Stimulated activated CD4-positive, alpha-beta T cell treated with anti-CD3 and anti-CD28 coated beads, Interleukin-1b, Interleukin-23, amount 100 ng/mL, for 24 hours (primary cell): Measurements from ENCODE around the gene SLC8A2.
"Not testable (repeated sequence)": the region's sequence is repeated elsewhere in the genome, so short reads cannot be mapped to it uniquely, and the experiment has no call there.

Experiments used
- DNase-seq, 4 experiments: peaks; one replicate each; pipeline ENCODE4 v3.0.0-alpha.2; 2020; ENCODE audit warnings: low read depth in 4 of 4, low spot score in 1 of 4

The SLC8A2 gene

GRCh38 chr19:47487551-47488515 is 16.1 kb upstream of the SLC8A2 start:
- no peak for DNase-seq

GRCh38 chr19:47486900-47487299 is 15.2 kb upstream of the SLC8A2 start:
- DNase-seq: no peak

GRCh38 chr19:47486220-47486619 is 14.5 kb upstream of the SLC8A2 start:
- not testable (repeated sequence) for DNase-seq

- no peak for DNase-seq
These were observed 13.5 kb upstream of the SLC8A2 start for GRCh38 chr19:47485210-47485609.

GRCh38 chr19:47483800-47484690 is 12.4 kb upstream of the SLC8A2 start, which contains the start of gene KPTN:
KPTN (minus strand) TSS chr19:47484219; CDS start chr19:47484160, 59 bp downstream.
- DNase-seq: peak; percentile 80 to 86 (median 84)

GRCh38 chr19:47483200-47483599 is 11.5 kb upstream of the SLC8A2 start:
- DNase-seq: no peak

- no peak for DNase-seq
These were observed 9.9 kb upstream of the SLC8A2 start for GRCh38 chr19:47481460-47482052.

- no peak for DNase-seq
These were observed 9.0 kb upstream of the SLC8A2 start for GRCh38 chr19:47480658-47481057.

GRCh38 chr19:47479701-47480503 is 8.2 kb upstream of the SLC8A2 start:
- no peak for DNase-seq

- DNase-seq: no peak
These were observed 4.8 kb upstream of the SLC8A2 start for GRCh38 chr19:47476438-47476972.

GRCh38 chr19:47475465-47475864 is 3.8 kb upstream of the SLC8A2 start:
- DNase-seq: no peak

GRCh38 chr19:47473336-47473735 is 1.6 kb upstream of the SLC8A2 start:
- DNase-seq: no peak

- DNase-seq: no peak
These were observed 336 bp downstream of the SLC8A2 start for GRCh38 chr19:47471381-47471732.

- DNase-seq: no peak
These were observed 1.1 kb downstream of the SLC8A2 start for GRCh38 chr19:47470447-47471195.

GRCh38 chr19:47469719-47470118 is 2.0 kb downstream of the SLC8A2 start:
- DNase-seq: no peak

- DNase-seq: no peak
These were observed 2.4 kb downstream of the SLC8A2 start for GRCh38 chr19:47469363-47469700.

GRCh38 chr19:47467914-47468313 is 3.8 kb downstream of the SLC8A2 start:
- DNase-seq: no peak

- DNase-seq: no peak
These were observed 5.7 kb downstream of the SLC8A2 start for GRCh38 chr19:47465957-47466356.

- DNase-seq: no peak
These were observed 6.8 kb downstream of the SLC8A2 start for GRCh38 chr19:47464675-47465419.
